ENCODE results near the gene COL7A1.

GRCh38 chr3:48597408-48597800, 2.3 kb upstream of the COL7A1 start:
- no peak for TF ChIP-seq EP300 (IDR thresholded peaks at IDR 0.05; ENCODE audit: low read depth)
- no peak for TF ChIP-seq CTCF (IDR thresholded peaks at IDR 0.05)
- no peak for TF ChIP-seq POLR2A (IDR thresholded peaks at IDR 0.05)
- no peak for TF ChIP-seq POLR2AphosphoS5 (IDR thresholded peaks at IDR 0.05)
